Ishikawa (cell line): Measurements from ENCODE around the gene CUBN.

Experiments
- CEBPB ChIP-seq: IDR thresholded peaks from 2 replicates; pipeline ENCODE4 v1.6.1; 2012
- NFIC ChIP-seq: IDR thresholded peaks from 2 replicates; pipeline ENCODE4 v1.6.1; 2012
- RAD21 ChIP-seq: IDR thresholded peaks from 2 replicates; pipeline ENCODE4 v1.6.1; 2012; ENCODE audit warnings: low read depth
- USF1 ChIP-seq: IDR thresholded peaks from 2 replicates; pipeline ENCODE4 v1.6.1; 2012

GRCh38 chr10:16848562-16849154, 281.0 kb downstream of the CUBN start:
- TF ChIP-seq CEBPB (no peak), NFIC (no peak), RAD21 (no peak), USF1 (no peak)
